HG03139 (cell line): Measurements from ENCODE around the gene TUBA1C.
"Not testable (repeated sequence)": the region's sequence is repeated elsewhere in the genome, so short reads cannot be mapped to it uniquely, and the experiment has no call there.

Experiments used
- ATAC-seq: cut with Tn5 transposase; IDR thresholded peaks from one replicate; pipeline ENCODE4 v1.9.1; 2021; ENCODE audit not compliant: unreplicated experiment

The TUBA1C gene

GRCh38 chr12:49255456-49255855, 9.4 kb upstream of the TUBA1C start:
- ATAC-seq, result not testable (repeated sequence)

GRCh38 chr12:49255857-49256637, 8.8 kb upstream of the TUBA1C start:
- no peak for ATAC-seq

GRCh38 chr12:49257508-49258184, 7.2 kb upstream of the TUBA1C start:
- ATAC-seq, result not testable (repeated sequence)

GRCh38 chr12:49259452-49259851, 5.4 kb upstream of the TUBA1C start:
- ATAC-seq, result no peak

GRCh38 chr12:49260166-49260565, 4.7 kb upstream of the TUBA1C start:
- ATAC-seq, result no peak

- ATAC-seq, result no peak
Observed at GRCh38 chr12:49260571-49261363, 4.1 kb upstream of the TUBA1C start.

- ATAC-seq, result no peak
Observed at GRCh38 chr12:49261721-49262120, 3.2 kb upstream of the TUBA1C start.

- no peak for ATAC-seq
Observed at GRCh38 chr12:49263400-49263763, 1.5 kb upstream of the TUBA1C start.

- peak; percentile 26 for ATAC-seq
Observed at GRCh38 chr12:49264466-49264872, 413 bp upstream of the TUBA1C start.

GRCh38 chr12:49269191-49269590, 4.3 kb downstream of the TUBA1C start:
- not testable (repeated sequence) for ATAC-seq

GRCh38 chr12:49272790-49273725, 8.2 kb downstream of the TUBA1C start:
- no peak for ATAC-seq

GRCh38 chr12:49273726-49274395, 9.0 kb downstream of the TUBA1C start:
- no peak for ATAC-seq

GRCh38 chr12:49274396-49275069, 9.7 kb downstream of the TUBA1C start:
- no peak for ATAC-seq

- no peak for ATAC-seq
Observed at GRCh38 chr12:49276304-49277290, 11.7 kb downstream of the TUBA1C start.

GRCh38 chr12:49277466-49277865, 12.6 kb downstream of the TUBA1C start:
- ATAC-seq, result no peak

GRCh38 chr12:49279706-49280159, 14.9 kb downstream of the TUBA1C start:
- no peak for ATAC-seq

GRCh38 chr12:49280545-49280944, 15.7 kb downstream of the TUBA1C start:
- not testable (repeated sequence) for ATAC-seq

GRCh38 chr12:49282302-49282701, 17.4 kb downstream of the TUBA1C start:
- ATAC-seq, result no peak
